HG03280 (cell line): ENCODE results near the gene CD46.

Experiments used
- ATAC-seq: cut with Tn5 transposase; IDR thresholded peaks from one replicate; pipeline ENCODE4 v1.9.1; 2021; ENCODE audit warnings: mild to moderate bottlenecking, moderate library complexity; ENCODE audit not compliant: unreplicated experiment

CD46 gene

DNA sequence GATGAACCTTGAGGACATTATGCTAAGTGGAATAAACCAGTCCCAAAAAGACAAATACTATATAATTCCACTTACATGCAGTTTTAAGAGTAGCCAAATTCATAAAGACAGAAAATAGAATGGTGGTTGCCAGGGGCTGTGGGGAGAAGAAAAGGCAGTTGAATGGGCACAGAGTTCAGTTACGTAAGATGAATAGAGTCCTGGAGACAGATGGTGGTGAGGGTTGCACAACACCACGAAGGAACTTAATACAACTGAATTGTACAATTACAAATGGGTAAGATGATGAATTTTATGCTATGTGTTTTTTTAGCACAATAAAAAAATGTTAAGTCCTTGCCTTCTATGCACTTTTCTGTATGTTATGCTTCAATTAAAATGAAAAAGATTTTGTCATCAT lies 92.5 kb downstream of the CD46 start:
- ATAC-seq: no peak
